ENCODE results near the gene DMXL1.

Gene DMXL1

GRCh38 chr5:119200795-119201194, 129.9 kb downstream of the DMXL1 start:
- TF ChIP-seq CTCF (IDR thresholded peaks at IDR 0.05; ENCODE audit: low read length, missing control alignments), result no peak
- DNase-seq (ENCODE audit: low read depth), result no peak
- H3K4me3 ChIP-seq (replicated peaks; ENCODE audit: low read depth, low read length), result no peak overlapping the region

- no peak for TF ChIP-seq CTCF (IDR thresholded peaks at IDR 0.05; ENCODE audit: low read length, missing control alignments)
- no peak overlapping the region for H3K4me3 ChIP-seq (replicated peaks; ENCODE audit: low read depth, low read length)
- no peak for DNase-seq (ENCODE audit: low read depth)
Observed at GRCh38 chr5:119207105-119207504, 136.2 kb downstream of the DMXL1 start.

- DNase-seq (ENCODE audit: low read depth), result no peak
- H3K4me3 ChIP-seq (replicated peaks; ENCODE audit: low read depth, low read length), result no peak overlapping the region
- TF ChIP-seq CTCF (IDR thresholded peaks at IDR 0.05; ENCODE audit: low read length, missing control alignments), result no peak
Observed at GRCh38 chr5:119212026-119212425, 141.1 kb downstream of the DMXL1 start.

GRCh38 chr5:119212676-119213075, 141.8 kb downstream of the DMXL1 start:
- no peak for DNase-seq (ENCODE audit: low read depth)
- no peak overlapping the region for H3K4me3 ChIP-seq (replicated peaks; ENCODE audit: low read depth, low read length)
- TF ChIP-seq CTCF (IDR thresholded peaks at IDR 0.05; ENCODE audit: low read length, missing control alignments), result no peak

GRCh38 chr5:119217183-119217582, 146.3 kb downstream of the DMXL1 start:
- no peak for DNase-seq (ENCODE audit: low read depth)
- no peak overlapping the region for H3K4me3 ChIP-seq (replicated peaks; ENCODE audit: low read depth, low read length)
- TF ChIP-seq CTCF (IDR thresholded peaks at IDR 0.05; ENCODE audit: low read length, missing control alignments), result no peak

GRCh38 chr5:119218830-119219782, 148.2 kb downstream of the DMXL1 start:
- DNase-seq (ENCODE audit: low read depth), result no peak
- H3K4me3 ChIP-seq (replicated peaks; ENCODE audit: low read depth, low read length), result no peak overlapping the region

More at GRCh38 chr5:119218830-119219782, 148.2 kb downstream of the DMXL1 start:
- TF ChIP-seq CTCF (IDR thresholded peaks at IDR 0.05; ENCODE audit: low read length, missing control alignments), result no peak

Measured in fibroblast of pulmonary artery (primary cell).